Measurements from ENCODE around the gene FN1. TPM values are rescaled to one million over a fixed set of nuclear protein-coding genes. Genes with fewer than 3 reads are reported as not detected.

Gene FN1
- total and polyA plus RNA-seq, 7 donors, result 16.0 to 64.3 (median 40.3) TPM

GRCh38 chr2:215392164-215392563 lies 43.7 kb downstream of the FN1 start:
- intact Hi-C loops (cut with DNase I), result no loop called here
- Histone ChIP-seq H3K4me3 (no peak overlapping the region), H3K27me3 (ENCODE audit: insufficient read depth in 3 of 3, low read length in 2 of 3) (no peaks in the 10 kb centered on the region), H3K4me1 (no peaks in the 10 kb centered on the region), H3K36me3 (ENCODE audit: insufficient read depth in 1 of 2, low read depth in 1 of 2) (peaks cover 0 to 31% of the 10 kb centered on the region in 2 donors), H3K9me3 (no peaks in the 10 kb centered on the region), H3K27ac (no peak overlapping the region)
- ATAC-seq (no peak), DNase-seq (no peak)
- TF ChIP-seq CTCF (IDR thresholded peaks at IDR 0.05), result no peak

- H3K4me1 ChIP-seq, result no peaks in the 10 kb centered on the region
- H3K27me3 ChIP-seq (ENCODE audit: insufficient read depth in 3 of 3, low read length in 2 of 3), result no peaks in the 10 kb centered on the region
- no peak for DNase-seq
- 94 to 95% (median 94%) methylated on average over 5 of the region's 5 CpGs for WGBS, 3 donors
- no peak for ATAC-seq
- H3K4me3 ChIP-seq, result no peak overlapping the region
- intact Hi-C loops (cut with DNase I), result no loop called here
- H3K27ac ChIP-seq, result no peak overlapping the region
- TF ChIP-seq CTCF (IDR thresholded peaks at IDR 0.05), result no peak
- H3K9me3 ChIP-seq, result no peaks in the 10 kb centered on the region
- peaks cover 0 to 35% of the 10 kb centered on the region in 2 donors for H3K36me3 ChIP-seq (ENCODE audit: insufficient read depth in 1 of 2, low read depth in 1 of 2)
Measured at GRCh38 chr2:215391531-215391930, 44.3 kb downstream of the FN1 start.

GRCh38 chr2:215390550-215390913 lies 45.3 kb downstream of the FN1 start:
- no peak overlapping the region for H3K27ac ChIP-seq
- H3K4me1 ChIP-seq, result no peaks in the 10 kb centered on the region
- no peak for ATAC-seq
- WGBS, 3 donors, result 94 to 98% (median 97%) methylated on average over 2 of the region's 2 CpGs
- peaks cover 0 to 40% of the 10 kb centered on the region in 2 donors for H3K36me3 ChIP-seq (ENCODE audit: insufficient read depth in 1 of 2, low read depth in 1 of 2)
- H3K9me3 ChIP-seq, result no peaks in the 10 kb centered on the region
- intact Hi-C loops (cut with DNase I), result no loop called here
- no peaks in the 10 kb centered on the region for H3K27me3 ChIP-seq (ENCODE audit: insufficient read depth in 3 of 3, low read length in 2 of 3)
- H3K4me3 ChIP-seq, result no peak overlapping the region
- no peak for TF ChIP-seq CTCF (IDR thresholded peaks at IDR 0.05)
- DNase-seq, result no peak

GRCh38 chr2:215388002-215388728 lies 47.7 kb downstream of the FN1 start:
- no peak for TF ChIP-seq CTCF (IDR thresholded peaks at IDR 0.05)
- no peaks in the 10 kb centered on the region for H3K9me3 ChIP-seq
- ATAC-seq (no peak), DNase-seq (no peak)
- WGBS, 3 donors, result 89 to 95% (median 94%) methylated on average over 7 of the region's 7 CpGs
- H3K4me3 ChIP-seq, result no peak overlapping the region
- no peak overlapping the region for H3K27ac ChIP-seq
- H3K4me1 ChIP-seq, result no peaks in the 10 kb centered on the region
- peaks cover 0 to 44% of the 10 kb centered on the region in 2 donors for H3K36me3 ChIP-seq (ENCODE audit: insufficient read depth in 1 of 2, low read depth in 1 of 2)
- H3K27me3 ChIP-seq (ENCODE audit: insufficient read depth in 3 of 3, low read length in 2 of 3), result no peaks in the 10 kb centered on the region
- intact Hi-C loops (cut with DNase I), result no loop called here

GRCh38 chr2:215386566-215386965 lies 49.3 kb downstream of the FN1 start:
- no peak for TF ChIP-seq CTCF (IDR thresholded peaks at IDR 0.05)
- intact Hi-C loops (cut with DNase I), result no loop called here
- Histone ChIP-seq H3K36me3 (ENCODE audit: insufficient read depth in 1 of 2, low read depth in 1 of 2) (peaks cover 0 to 48% of the 10 kb centered on the region in 2 donors), H3K9me3 (no peaks in the 10 kb centered on the region), H3K4me3 (no peak overlapping the region), H3K4me1 (no peaks in the 10 kb centered on the region), H3K27ac (no peak overlapping the region), H3K27me3 (ENCODE audit: insufficient read depth in 3 of 3, low read length in 2 of 3) (no peaks in the 10 kb centered on the region)
- WGBS, 3 donors, result 96 to 99% (median 97%) methylated on average over 7 of the region's 7 CpGs
- ATAC-seq, result no peak
- DNase-seq, result no peak
